Measurements from ENCODE around the gene RIPPLY1. TPM values are rescaled to one million over a fixed set of nuclear protein-coding genes. Genes with fewer than 3 reads are reported as not detected.

RIPPLY1 gene
- total RNA-seq, 1 donor from 2014 or later, result not detected

GRCh38 chrX:106912864-106913263, 9.7 kb upstream of the RIPPLY1 start:
- no peak overlapping the region for H3K27ac ChIP-seq
- H3K36me3 ChIP-seq, result no peaks in the 10 kb centered on the region
- no peak for ATAC-seq
- no peaks in the 10 kb centered on the region for H3K9me3 ChIP-seq
- no peak for DNase-seq
- no peaks in the 10 kb centered on the region for H3K27me3 ChIP-seq
- TF ChIP-seq CTCF (IDR thresholded peaks at IDR 0.05), result no peak
- intact Hi-C loops (cut with DNase I), result no loop called here
- no peak overlapping the region for H3K4me3 ChIP-seq
- H3K4me1 ChIP-seq, result no peaks in the 10 kb centered on the region

- intact Hi-C loops (cut with DNase I), result no loop called here
- no peak for ATAC-seq
These were observed 3.2 kb upstream of the RIPPLY1 start for GRCh38 chrX:106906361-106906760.

GRCh38 chrX:106905064-106905708, 2.0 kb upstream of the RIPPLY1 start:
- intact Hi-C loops (cut with DNase I), result no loop called here
- ATAC-seq (no peak), DNase-seq (no peak)
- Histone ChIP-seq H3K36me3 (no peaks in the 10 kb centered on the region), H3K9me3 (no peaks in the 10 kb centered on the region), H3K27me3 (no peaks in the 10 kb centered on the region), H3K4me1 (no peaks in the 10 kb centered on the region), H3K27ac (no peak overlapping the region), H3K4me3 (no peak overlapping the region)
- no peak for TF ChIP-seq CTCF (IDR thresholded peaks at IDR 0.05)

More at GRCh38 chrX:106906361-106906760, 3.2 kb upstream of the RIPPLY1 start:
- no peaks in the 10 kb centered on the region for H3K9me3 ChIP-seq
- H3K4me1 ChIP-seq, result no peaks in the 10 kb centered on the region
- H3K36me3 ChIP-seq, result no peaks in the 10 kb centered on the region
- no peaks in the 10 kb centered on the region for H3K27me3 ChIP-seq
- H3K27ac ChIP-seq, result no peak overlapping the region
- no peak for DNase-seq
- H3K4me3 ChIP-seq, result no peak overlapping the region
- no peak for TF ChIP-seq CTCF (IDR thresholded peaks at IDR 0.05)

GRCh38 chrX:106903856-106904528, 851 bp upstream of the RIPPLY1 start:
- Histone ChIP-seq H3K9me3 (no peaks in the 10 kb centered on the region), H3K4me1 (no peaks in the 10 kb centered on the region), H3K27me3 (no peaks in the 10 kb centered on the region), H3K36me3 (no peaks in the 10 kb centered on the region), H3K4me3 (no peak overlapping the region), H3K27ac (no peak overlapping the region)
- intact Hi-C loops (cut with DNase I), result no loop called here
- no peak for ATAC-seq
- no peak for TF ChIP-seq CTCF (IDR thresholded peaks at IDR 0.05)
- DNase-seq, result no peak

- Histone ChIP-seq H3K27ac (no peak overlapping the region), H3K36me3 (no peaks in the 10 kb centered on the region), H3K27me3 (no peaks in the 10 kb centered on the region), H3K9me3 (no peaks in the 10 kb centered on the region), H3K4me1 (no peaks in the 10 kb centered on the region), H3K4me3 (no peak overlapping the region)
- intact Hi-C loops (cut with DNase I), result no loop called here
- TF ChIP-seq CTCF (IDR thresholded peaks at IDR 0.05), result no peak
- no peak for ATAC-seq
- no peak for DNase-seq
These were observed 457 bp downstream of the RIPPLY1 start for GRCh38 chrX:106902684-106903083.

Measured in upper lobe of right lung (tissue), 1 donor.